SK-N-SH (cell line): ENCODE results near the gene ZSCAN10. TPM values are rescaled to one million over a fixed set of nuclear protein-coding genes. Genes with fewer than 3 reads are reported as not detected.

Experiments used
- CTCF ChIA-PET: fragments of 300-600, 350-600 bp; formaldehyde crosslinking; extraction: SDS; loops from one replicate; lab custom pipeline; 2021; lab: Yijun Ruan, JAX
- POLR2A ChIA-PET: fragments of 350-600 bp; sonication (Branson Sonifier 250); formaldehyde crosslinking; extraction: SDS; loops from one replicate; lab custom pipeline; 2020; ENCODE audit warnings: antibody characterized with exemption, inconsistent platforms; lab: Yijun Ruan, JAX
- DNase-seq: peaks from one replicate; pipeline ENCODE4 v3.0.0; 2012
- H2AFZ ChIP-seq: fragments of 200-600 bp; sonication (generic); 2 replicates; pipeline ENCODE4 v1.8.1; 2016; ENCODE audit warnings: antibody characterized with exemption, mild to moderate bottlenecking, low read depth
- H3F3A ChIP-seq: fragments of 200-600 bp; sonication (generic); replicated peaks from 2 replicates; pipeline ENCODE3; 2016; ENCODE audit warnings: antibody characterized with exemption, mild to moderate bottlenecking; ENCODE audit not compliant: insufficient read depth
- H3K27ac ChIP-seq, 2 experiments: fragments of 200-500 bp in 1 of 2; fragments of 200-600 bp in 1 of 2; sonication (Bioruptor generic) in 1 of 2; sonication (generic), shearing (Covaris generic) in 1 of 2; 2 replicates each; pipeline versions ENCODE4 v1.5.1 to v1.6.1; 2014 to 2016; ENCODE audit warnings: low read depth in 2 of 2, inconsistent platforms in 1 of 2, low read length in 1 of 2, mild to moderate bottlenecking in 1 of 2, mixed read lengths in 1 of 2
- H3K27me3 ChIP-seq: fragments of 200-600 bp; sonication (generic), shearing (Covaris generic); 2 replicates; pipeline ENCODE4 v1.6.1; 2016; ENCODE audit warnings: mixed run types; ENCODE audit not compliant: insufficient read depth
- H3K36me3 ChIP-seq, 2 experiments: fragments of 200-500 bp in 1 of 2; fragments of 200-600 bp in 1 of 2; sonication (Bioruptor generic) in 1 of 2; sonication (generic) in 1 of 2; replicated peaks in 1 of 2; 2 replicates each; pipeline versions ENCODE3 to v1.5.1; 2014 to 2016; ENCODE audit warnings: low read length in 1 of 2, mild to moderate bottlenecking in 1 of 2; ENCODE audit not compliant: insufficient read depth in 2 of 2, control insufficient read depth in 1 of 2
- H3K4me1 ChIP-seq, 2 experiments: fragments of 200-500 bp in 1 of 2; fragments of 200-600 bp in 1 of 2; sonication (Bioruptor generic) in 1 of 2; sonication (generic), shearing (Covaris generic) in 1 of 2; 2 replicates each; pipeline versions ENCODE4 v1.5.1 to v1.6.1; 2014 to 2016; ENCODE audit warnings: low read depth in 1 of 2, low read length in 1 of 2, mixed run types in 1 of 2; ENCODE audit not compliant: insufficient read depth in 2 of 2, control insufficient read depth in 1 of 2
- H3K4me2 ChIP-seq: fragments of 200-600 bp; sonication (generic), shearing (Covaris generic); 2 replicates; pipeline ENCODE4 v1.6.1; 2017; ENCODE audit warnings: mixed run types
- H3K4me3 ChIP-seq, 2 experiments: fragments of 200-500 bp in 1 of 2; fragments of 200-600 bp in 1 of 2; sonication (Bioruptor generic) in 1 of 2; sonication (generic), shearing (Covaris generic) in 1 of 2; 2 replicates each; pipeline versions ENCODE4 v1.5.1 to v1.8.1; 2014 to 2016; ENCODE audit warnings: low read depth in 2 of 2, inconsistent platforms in 1 of 2, low read length in 1 of 2, mild to moderate bottlenecking in 1 of 2, mixed read lengths in 1 of 2, moderate library complexity in 1 of 2
- H3K79me2 ChIP-seq: fragments of 200-600 bp; sonication (generic); 2 replicates; pipeline ENCODE4 v1.8.1; 2017; ENCODE audit warnings: mild to moderate bottlenecking; ENCODE audit not compliant: insufficient read depth
- H3K9ac ChIP-seq: fragments of 200-600 bp; sonication (generic); 2 replicates; pipeline ENCODE4 v1.6.1; 2017; ENCODE audit warnings: mixed run types
- H3K9me2 ChIP-seq: fragments of 200-600 bp; sonication (generic); 2 replicates; pipeline ENCODE4 v1.6.1; 2017; ENCODE audit warnings: mixed run types
- H3K9me3 ChIP-seq: fragments of 200-600 bp; sonication (generic); 2 replicates; pipeline ENCODE4 v1.6.1; 2017; ENCODE audit warnings: mixed run types, mild to moderate bottlenecking, moderate library complexity
- H4K20me1 ChIP-seq: fragments of 200-600 bp; sonication (generic); 2 replicates; pipeline ENCODE4 v1.6.1; 2017; ENCODE audit warnings: mild to moderate bottlenecking, mixed run types; ENCODE audit not compliant: insufficient read depth
- CHD2 ChIP-seq: fragments of 150-350 bp; IDR thresholded peaks from 2 replicates; pipeline ENCODE4 v1.6.1; 2018; ENCODE audit warnings: low read length; ENCODE audit not compliant: partially characterized antibody
- EZH2phosphoT487 ChIP-seq: fragments of 200-600 bp; sonication (generic); IDR thresholded peaks from 2 replicates; pipeline ENCODE4 v1.6.1; 2017; ENCODE audit warnings: low read depth, mixed run types, mild to moderate bottlenecking, antibody characterized with exemption, moderate library complexity, borderline replicate concordance
- FOSL2 ChIP-seq: IDR thresholded peaks from 2 replicates; pipeline ENCODE4 v1.4.0; 2012; ENCODE audit warnings: low read depth, mild to moderate bottlenecking, moderate library complexity, borderline replicate concordance
- FOXJ3 ChIP-seq: sonication (generic); formaldehyde crosslinking; IDR thresholded peaks from 2 replicates; pipeline ENCODE4 v1.5.1; 2020; ENCODE audit warnings: mild to moderate bottlenecking, missing genetic modification reagents
- GATA2 ChIP-seq: sonication (generic); formaldehyde crosslinking; IDR thresholded peaks from 2 replicates; pipeline ENCODE4 v1.5.0; 2020; ENCODE audit warnings: mild to moderate bottlenecking, missing genetic modification reagents
- NFIC ChIP-seq: IDR thresholded peaks from 2 replicates; pipeline ENCODE4 v1.4.0; 2012; ENCODE audit warnings: borderline replicate concordance
- RAD21 ChIP-seq: IDR thresholded peaks from 2 replicates; pipeline ENCODE4 v1.6.1; 2012; ENCODE audit warnings: mild to moderate bottlenecking, low read length
- RCOR1 ChIP-seq: fragments of 150-350 bp; IDR thresholded peaks from 2 replicates; pipeline ENCODE4 v1.6.1; 2017; ENCODE audit warnings: antibody characterized with exemption, low read length
- RFX5 ChIP-seq: IDR thresholded peaks from 2 replicates; pipeline ENCODE4 v1.6.1; 2012; ENCODE audit warnings: mild to moderate bottlenecking, improper control_type of control experiment, low read length
- SMC3 ChIP-seq: IDR thresholded peaks from 2 replicates; pipeline ENCODE4 v1.6.1; 2012; ENCODE audit warnings: low read depth, low read length, improper control_type of control experiment
- TAF1 ChIP-seq: IDR thresholded peaks from 2 replicates; pipeline ENCODE4 v1.6.1; 2012; ENCODE audit warnings: low read depth, mild to moderate bottlenecking, low read length, moderate library complexity, borderline replicate concordance
- TCF12 ChIP-seq: IDR thresholded peaks from 2 replicates; pipeline ENCODE4 v1.4.0; 2012
- WGBS: methylation state at CpG from one replicate; pipeline ENCODE4 v1.1.6; 2017; ENCODE audit warnings: low lambda C conversion rate; 5-methylcytosine and 5-hydroxymethylcytosine counted together
- polyA plus RNA-seq, 3 experiments: library from polyadenylated mRNA; depleted of rRNA; stranded (reverse); fragments of >200 nt; gene quantifications; 2 replicates each; pipeline ENCODE4 v1.2.3, GENCODE V29; 2012
- TF ChIP-seq, protein P1 (sequence below): fragments of 200-600 bp; sonication (generic); IDR thresholded peaks from 2 replicates; pipeline ENCODE4 v1.6.1; 2017; ENCODE audit warnings: antibody characterized with exemption, mild to moderate bottlenecking, moderate library complexity
- TF ChIP-seq, protein P2 (sequence below): IDR thresholded peaks from 2 replicates; pipeline ENCODE4 v1.4.0; 2012; ENCODE audit warnings: low read depth

The ZSCAN10 gene
- polyA plus RNA-seq, 1 of the 3 experiments (the other 2 are of a cell fraction), result 0.05 TPM

DNA sequence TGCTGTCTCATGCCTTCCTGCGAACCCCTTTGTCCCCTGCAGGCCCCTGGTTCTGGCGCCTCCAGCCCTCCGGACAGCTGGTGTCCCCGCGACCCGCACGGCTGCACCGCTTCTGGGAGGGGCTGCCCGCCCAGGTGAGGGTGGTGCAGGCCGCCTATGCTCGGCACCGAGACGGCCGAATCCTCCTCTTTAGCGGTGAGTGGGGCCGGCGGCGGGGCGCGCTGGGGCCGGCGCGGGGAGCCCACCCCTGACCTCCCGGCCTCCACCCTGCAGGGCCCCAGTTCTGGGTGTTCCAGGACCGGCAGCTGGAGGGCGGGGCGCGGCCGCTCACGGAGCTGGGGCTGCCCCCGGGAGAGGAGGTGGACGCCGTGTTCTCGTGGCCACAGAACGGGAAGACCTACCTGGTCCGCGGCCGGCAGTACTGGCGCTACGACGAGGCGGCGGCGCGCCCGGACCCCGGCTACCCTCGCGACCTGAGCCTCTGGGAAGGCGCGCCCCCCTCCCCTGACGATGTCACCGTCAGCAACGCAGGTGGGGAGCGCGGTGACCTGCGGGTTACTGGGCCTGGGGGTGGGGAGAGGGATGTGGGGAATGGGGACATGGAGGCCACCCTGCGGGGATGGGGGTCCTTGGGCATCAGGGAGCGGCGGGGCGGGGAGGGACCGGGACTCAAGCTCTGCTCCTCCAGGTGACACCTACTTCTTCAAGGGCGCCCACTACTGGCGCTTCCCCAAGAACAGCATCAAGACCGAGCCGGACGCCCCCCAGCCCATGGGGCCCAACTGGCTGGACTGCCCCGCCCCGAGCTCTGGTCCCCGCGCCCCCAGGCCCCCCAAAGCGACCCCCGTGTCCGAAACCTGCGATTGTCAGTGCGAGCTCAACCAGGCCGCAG, 40.7 kb downstream of the ZSCAN10 start:
- H3K9ac ChIP-seq, result peak overlapping the region; percentile 84

DNA sequence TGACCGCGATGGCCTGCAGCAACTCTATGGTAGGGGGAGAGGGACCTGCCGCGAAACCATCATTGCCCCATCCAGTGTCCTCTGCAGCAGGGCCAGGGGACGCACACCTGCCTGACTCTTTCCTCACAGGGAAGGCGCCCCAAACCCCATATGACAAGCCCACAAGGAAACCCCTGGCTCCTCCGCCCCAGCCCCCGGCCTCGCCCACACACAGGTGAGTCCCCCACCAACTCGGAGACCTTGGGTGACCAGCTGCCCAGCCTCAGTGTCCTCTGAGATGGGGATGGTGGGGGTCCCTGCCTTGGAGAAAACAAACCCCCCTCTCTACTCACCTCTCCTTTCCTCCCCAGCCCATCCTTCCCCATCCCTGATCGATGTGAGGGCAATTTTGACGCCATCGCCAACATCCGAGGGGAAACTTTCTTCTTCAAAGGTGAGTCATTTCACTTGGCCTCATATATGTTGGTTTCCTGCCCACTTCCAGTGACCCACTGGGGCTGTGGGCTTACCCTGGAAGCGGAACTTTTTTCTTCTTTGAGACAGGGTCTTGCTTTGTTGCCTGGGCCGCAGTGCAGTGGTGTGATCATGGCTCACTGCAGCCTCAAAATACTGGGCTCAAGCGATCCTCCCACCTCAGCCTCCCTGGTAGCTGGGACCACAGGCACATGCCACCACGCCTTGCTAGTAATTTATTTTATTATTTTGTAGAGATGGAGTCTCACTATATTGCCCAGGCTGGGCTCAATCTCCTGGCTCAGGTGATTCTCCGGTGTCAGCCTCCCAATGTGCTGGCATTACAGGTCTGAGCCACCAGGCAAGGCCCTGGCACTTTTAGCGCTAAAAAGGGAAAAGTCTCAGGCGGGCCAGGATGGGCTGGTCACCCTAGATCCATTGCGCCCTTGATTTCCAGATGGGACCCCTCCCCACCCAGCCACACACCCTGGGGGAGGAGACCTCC, 41.6 kb downstream of the ZSCAN10 start:
- Histone ChIP-seq H3K4me1 (peaks cover 0 to 12% of the 10 kb centered on the region in 2 experiments; a peak in 1 of 4 replicates), H3K79me2 (no peaks in the 10 kb centered on the region), H3K9ac (no peak overlapping the region), H3K9me3 (no peaks in the 10 kb centered on the region), H3F3A (no peaks in the 10 kb centered on the region), H3K27ac (no peak overlapping the region), H4K20me1 (no peaks in the 10 kb centered on the region), H2AFZ (no peak overlapping the region), H3K4me2 (peak overlapping the region; percentile 99), H3K27me3 (no peaks in the 10 kb centered on the region), H3K9me2 (no peaks in the 10 kb centered on the region), H3K4me3 (peak overlapping the region in 1 of 2 experiments; percentile 87; a peak in 2 of 4 replicates), H3K36me3 (no peaks in the 10 kb centered on the region)
- ChIA-PET POLR2A (no interaction called here), CTCF (interaction anchor here (0.9 to 4.1 kb wide), 17 partner anchors 10 to 91 kb away, joined by 3 to 63 read pairs (median 11); partner anchors contain the start of genes MMP25 and ZSCAN10)
- 96% methylated on average over 21 of the region's 22 CpGs for WGBS
- no peak for TF ChIP-seq TCF12
- TF ChIP-seq NFIC, result no peak
- no peak for DNase-seq

More for the DNA sequence above, 40.7 kb downstream of the ZSCAN10 start:
- Histone ChIP-seq H3K9me3 (no peaks in the 10 kb centered on the region), H3K27me3 (no peaks in the 10 kb centered on the region), H3K9me2 (no peaks in the 10 kb centered on the region), H3K36me3 (no peaks in the 10 kb centered on the region), H2AFZ (peak overlapping the region; percentile 85), H3F3A (no peaks in the 10 kb centered on the region), H3K4me2 (peak overlapping the region; percentile 99), H4K20me1 (no peaks in the 10 kb centered on the region), H3K4me1 (peaks cover 0 to 12% of the 10 kb centered on the region in 2 experiments; a peak in 1 of 4 replicates), H3K27ac (peak overlapping the region in 1 of 2 experiments; percentile 68; a peak in 1 of 4 replicates), H3K4me3 (peak overlapping the region; percentile 70 to 87), H3K79me2 (no peaks in the 10 kb centered on the region)
- WGBS, result 6% methylated on average over 27 of the region's 77 CpGs
- DNase-seq, result peak; percentile 57
- TF ChIP-seq SMC3 (no peak), RCOR1 (no peak)
- CTCF ChIA-PET, result interaction anchor here (0.6 to 4.1 kb wide), 44 partner anchors 9 to 130 kb away, joined by 3 to 63 read pairs (median 8); partner anchors contain the start of genes CLDN6, HCFC1R1, MMP25 and OR1F1
- POLR2A ChIA-PET, result interaction anchor here (1.3 to 2.0 kb wide), 2 partner anchors 10 to 71 kb away, joined by 3 to 6 read pairs; no protein-coding TSS in a partner anchor

DNA sequence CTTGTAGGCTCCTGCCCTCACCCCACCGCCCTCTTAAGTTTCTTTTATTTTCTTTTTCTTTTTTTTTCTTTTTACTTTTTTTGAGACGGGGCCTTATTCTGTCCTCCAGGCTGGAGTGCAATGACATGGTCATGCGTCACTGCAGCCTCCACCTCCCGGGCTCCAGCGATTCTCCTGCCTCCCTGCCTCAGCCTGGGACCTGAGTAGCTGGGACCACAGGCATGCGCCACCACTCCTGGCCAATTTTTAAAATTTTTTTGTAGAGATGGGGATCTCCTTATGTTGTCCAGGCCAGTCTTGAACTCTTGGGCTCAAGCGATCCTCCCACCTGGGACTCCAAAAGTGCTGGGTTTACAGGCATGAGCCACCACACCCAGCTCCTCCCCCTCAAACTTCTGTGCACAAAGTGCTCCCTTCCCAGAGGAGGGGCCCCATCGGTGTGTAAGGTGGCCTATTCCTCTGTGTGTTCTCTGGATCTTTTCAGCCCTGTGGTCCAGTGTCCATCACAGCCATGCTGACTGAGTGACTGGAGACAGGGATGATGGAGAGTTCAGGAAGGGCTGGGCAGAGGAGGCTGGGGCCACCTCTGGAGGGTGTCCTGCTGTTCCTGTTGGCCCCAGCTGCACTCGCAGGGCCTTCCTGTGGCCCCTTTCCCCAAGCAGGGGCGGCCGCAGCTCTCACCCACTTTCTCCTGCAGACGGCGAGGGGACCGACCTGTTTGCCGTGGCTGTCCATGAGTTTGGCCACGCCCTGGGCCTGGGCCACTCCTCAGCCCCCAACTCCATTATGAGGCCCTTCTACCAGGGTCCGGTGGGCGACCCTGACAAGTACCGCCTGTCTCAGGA, 42.5 kb downstream of the ZSCAN10 start:
- no peak overlapping the region for H3K4me3 ChIP-seq
- no peak overlapping the region for H3K9ac ChIP-seq
- H3K9me2 ChIP-seq, result no peaks in the 10 kb centered on the region
- H2AFZ ChIP-seq, result no peak overlapping the region
- H3K36me3 ChIP-seq, result no peaks in the 10 kb centered on the region
- DNase-seq, result no peak
- no peaks in the 10 kb centered on the region for H3K79me2 ChIP-seq
- no peaks in the 10 kb centered on the region for H3F3A ChIP-seq
- H3K4me1 ChIP-seq, result peaks cover 0 to 12% of the 10 kb centered on the region in 2 experiments; a peak in 1 of 4 replicates
- no peak overlapping the region for H3K27ac ChIP-seq
- H3K4me2 ChIP-seq, result no peak overlapping the region
- H3K27me3 ChIP-seq, result no peaks in the 10 kb centered on the region
- no peaks in the 10 kb centered on the region for H3K9me3 ChIP-seq
- ChIA-PET CTCF (interaction anchor here (0.6 to 1.3 kb wide), 6 partner anchors 21 to 106 kb away, joined by 3 to 4 read pairs (median 3); no protein-coding TSS in a partner anchor), POLR2A (no interaction called here)
- 92% methylated on average over 17 of the region's 19 CpGs for WGBS
- no peaks in the 10 kb centered on the region for H4K20me1 ChIP-seq
- TF ChIP-seq TAF1, result no peak
- TF ChIP-seq, protein P1, sequence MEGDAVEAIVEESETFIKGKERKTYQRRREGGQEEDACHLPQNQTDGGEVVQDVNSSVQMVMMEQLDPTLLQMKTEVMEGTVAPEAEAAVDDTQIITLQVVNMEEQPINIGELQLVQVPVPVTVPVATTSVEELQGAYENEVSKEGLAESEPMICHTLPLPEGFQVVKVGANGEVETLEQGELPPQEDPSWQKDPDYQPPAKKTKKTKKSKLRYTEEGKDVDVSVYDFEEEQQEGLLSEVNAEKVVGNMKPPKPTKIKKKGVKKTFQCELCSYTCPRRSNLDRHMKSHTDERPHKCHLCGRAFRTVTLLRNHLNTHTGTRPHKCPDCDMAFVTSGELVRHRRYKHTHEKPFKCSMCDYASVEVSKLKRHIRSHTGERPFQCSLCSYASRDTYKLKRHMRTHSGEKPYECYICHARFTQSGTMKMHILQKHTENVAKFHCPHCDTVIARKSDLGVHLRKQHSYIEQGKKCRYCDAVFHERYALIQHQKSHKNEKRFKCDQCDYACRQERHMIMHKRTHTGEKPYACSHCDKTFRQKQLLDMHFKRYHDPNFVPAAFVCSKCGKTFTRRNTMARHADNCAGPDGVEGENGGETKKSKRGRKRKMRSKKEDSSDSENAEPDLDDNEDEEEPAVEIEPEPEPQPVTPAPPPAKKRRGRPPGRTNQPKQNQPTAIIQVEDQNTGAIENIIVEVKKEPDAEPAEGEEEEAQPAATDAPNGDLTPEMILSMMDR, result no peak
- TF ChIP-seq RFX5, result no peak
- TF ChIP-seq FOSL2, result no peak
- no peak for TF ChIP-seq EZH2phosphoT487
- TF ChIP-seq GATA2 (CRISPR knock-in tag), result no peak
- no peak for TF ChIP-seq RCOR1
- TF ChIP-seq CHD2, result no peak
- TF ChIP-seq, protein P2, sequence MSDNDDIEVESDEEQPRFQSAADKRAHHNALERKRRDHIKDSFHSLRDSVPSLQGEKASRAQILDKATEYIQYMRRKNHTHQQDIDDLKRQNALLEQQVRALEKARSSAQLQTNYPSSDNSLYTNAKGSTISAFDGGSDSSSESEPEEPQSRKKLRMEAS, result no peak
- no peak for TF ChIP-seq RAD21
- no peak for TF ChIP-seq FOXJ3 (CRISPR knock-in tag)
- no peak for TF ChIP-seq TCF12
